Measurements from ENCODE around the gene CEACAM7.

The CEACAM7 gene

DNA sequence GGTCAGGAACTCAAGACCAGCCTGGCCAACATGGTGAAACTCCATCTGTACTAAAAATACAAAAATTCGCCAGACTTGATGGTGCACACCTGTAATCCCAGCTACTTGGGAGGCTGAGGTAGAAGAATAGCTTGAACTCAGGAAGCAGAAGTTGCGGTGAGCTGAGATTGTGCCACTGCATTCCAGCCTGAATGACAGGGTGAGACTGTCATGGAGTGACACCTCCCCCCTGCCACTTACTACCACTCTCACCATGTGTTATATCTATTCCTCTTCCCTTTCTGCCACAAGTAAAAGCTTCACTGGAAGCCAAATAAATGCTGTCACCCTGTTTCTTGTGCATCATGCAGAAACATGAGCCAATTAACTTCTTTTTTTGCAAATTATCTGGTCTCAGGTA, 50.6 kb downstream of the CEACAM7 start:
- no peak for TF ChIP-seq YY1 (IDR thresholded peaks at IDR 0.05; ENCODE audit: low read depth)
- TF ChIP-seq, protein P1, sequence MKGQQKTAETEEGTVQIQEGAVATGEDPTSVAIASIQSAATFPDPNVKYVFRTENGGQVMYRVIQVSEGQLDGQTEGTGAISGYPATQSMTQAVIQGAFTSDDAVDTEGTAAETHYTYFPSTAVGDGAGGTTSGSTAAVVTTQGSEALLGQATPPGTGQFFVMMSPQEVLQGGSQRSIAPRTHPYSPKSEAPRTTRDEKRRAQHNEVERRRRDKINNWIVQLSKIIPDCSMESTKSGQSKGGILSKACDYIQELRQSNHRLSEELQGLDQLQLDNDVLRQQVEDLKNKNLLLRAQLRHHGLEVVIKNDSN (IDR thresholded peaks at IDR 0.05): no peak
- no peak for TF ChIP-seq CREB1 (IDR thresholded peaks at IDR 0.05; ENCODE audit: low read depth)
- no peak for TF ChIP-seq TEAD4 (IDR thresholded peaks at IDR 0.05)
- TF ChIP-seq TAF1 (IDR thresholded peaks at IDR 0.05; ENCODE audit: low read depth): no peak
- no peak for TF ChIP-seq TCF12 (IDR thresholded peaks at IDR 0.05; ENCODE audit: low read depth)
- no peak for TF ChIP-seq ZBTB7A (IDR thresholded peaks at IDR 0.05; ENCODE audit: low read depth)
- TF ChIP-seq FOXM1 (IDR thresholded peaks at IDR 0.05; ENCODE audit: borderline replicate concordance, low read depth): no peak
- TF ChIP-seq NFIC (IDR thresholded peaks at IDR 0.05): no peak
- TF ChIP-seq, protein P2, sequence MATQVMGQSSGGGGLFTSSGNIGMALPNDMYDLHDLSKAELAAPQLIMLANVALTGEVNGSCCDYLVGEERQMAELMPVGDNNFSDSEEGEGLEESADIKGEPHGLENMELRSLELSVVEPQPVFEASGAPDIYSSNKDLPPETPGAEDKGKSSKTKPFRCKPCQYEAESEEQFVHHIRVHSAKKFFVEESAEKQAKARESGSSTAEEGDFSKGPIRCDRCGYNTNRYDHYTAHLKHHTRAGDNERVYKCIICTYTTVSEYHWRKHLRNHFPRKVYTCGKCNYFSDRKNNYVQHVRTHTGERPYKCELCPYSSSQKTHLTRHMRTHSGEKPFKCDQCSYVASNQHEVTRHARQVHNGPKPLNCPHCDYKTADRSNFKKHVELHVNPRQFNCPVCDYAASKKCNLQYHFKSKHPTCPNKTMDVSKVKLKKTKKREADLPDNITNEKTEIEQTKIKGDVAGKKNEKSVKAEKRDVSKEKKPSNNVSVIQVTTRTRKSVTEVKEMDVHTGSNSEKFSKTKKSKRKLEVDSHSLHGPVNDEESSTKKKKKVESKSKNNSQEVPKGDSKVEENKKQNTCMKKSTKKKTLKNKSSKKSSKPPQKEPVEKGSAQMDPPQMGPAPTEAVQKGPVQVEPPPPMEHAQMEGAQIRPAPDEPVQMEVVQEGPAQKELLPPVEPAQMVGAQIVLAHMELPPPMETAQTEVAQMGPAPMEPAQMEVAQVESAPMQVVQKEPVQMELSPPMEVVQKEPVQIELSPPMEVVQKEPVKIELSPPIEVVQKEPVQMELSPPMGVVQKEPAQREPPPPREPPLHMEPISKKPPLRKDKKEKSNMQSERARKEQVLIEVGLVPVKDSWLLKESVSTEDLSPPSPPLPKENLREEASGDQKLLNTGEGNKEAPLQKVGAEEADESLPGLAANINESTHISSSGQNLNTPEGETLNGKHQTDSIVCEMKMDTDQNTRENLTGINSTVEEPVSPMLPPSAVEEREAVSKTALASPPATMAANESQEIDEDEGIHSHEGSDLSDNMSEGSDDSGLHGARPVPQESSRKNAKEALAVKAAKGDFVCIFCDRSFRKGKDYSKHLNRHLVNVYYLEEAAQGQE (IDR thresholded peaks at IDR 0.05; ENCODE audit: low read depth): no peak
- TF ChIP-seq, protein P3, sequence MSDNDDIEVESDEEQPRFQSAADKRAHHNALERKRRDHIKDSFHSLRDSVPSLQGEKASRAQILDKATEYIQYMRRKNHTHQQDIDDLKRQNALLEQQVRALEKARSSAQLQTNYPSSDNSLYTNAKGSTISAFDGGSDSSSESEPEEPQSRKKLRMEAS (IDR thresholded peaks at IDR 0.05): no peak
- TF ChIP-seq CEBPB (IDR thresholded peaks at IDR 0.05): no peak
- no peak for TF ChIP-seq RAD21 (IDR thresholded peaks at IDR 0.05; ENCODE audit: low read depth)
- TF ChIP-seq EGR1 (IDR thresholded peaks at IDR 0.05): no peak
- TF ChIP-seq EP300 (IDR thresholded peaks at IDR 0.05; ENCODE audit: borderline replicate concordance): no peak

DNA sequence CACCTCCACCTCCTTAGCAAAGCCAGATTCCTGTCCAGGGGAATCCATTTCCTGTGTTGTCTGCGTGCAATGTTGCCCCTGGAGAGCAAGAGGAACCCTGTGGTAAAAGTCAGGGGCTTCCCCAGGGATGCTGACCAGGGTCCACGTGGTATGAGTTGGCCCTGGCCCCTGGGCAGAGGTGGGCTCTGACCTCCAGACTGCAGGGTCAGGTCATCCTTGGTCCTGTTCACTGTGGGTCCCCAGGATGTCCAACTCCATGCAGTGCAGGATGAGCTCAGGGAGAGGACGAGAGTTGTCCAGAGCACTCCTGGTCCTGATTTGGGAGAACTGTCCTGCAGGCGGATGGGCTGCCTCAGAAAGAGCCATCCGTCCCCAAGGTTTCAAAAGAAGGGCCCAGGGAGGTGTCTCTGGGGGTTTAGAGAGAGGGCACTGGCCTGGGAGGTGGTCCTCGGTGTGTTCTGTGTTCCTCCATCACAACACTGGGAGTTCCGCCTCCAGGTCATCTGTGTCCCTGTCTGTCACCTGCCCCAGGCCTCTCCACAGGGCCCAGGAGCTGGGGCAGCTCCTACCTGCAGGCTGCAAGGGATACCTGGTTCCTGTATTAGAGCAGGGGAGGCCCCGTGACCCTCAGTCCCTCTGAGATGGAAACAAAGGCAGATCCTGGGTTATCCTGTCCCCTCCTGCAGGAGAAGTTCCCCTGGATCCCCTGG, 59.9 kb downstream of the CEACAM7 start:
- TF ChIP-seq RAD21 (IDR thresholded peaks at IDR 0.05; ENCODE audit: low read depth) (no peak), FOXM1 (IDR thresholded peaks at IDR 0.05; ENCODE audit: borderline replicate concordance, low read depth) (no peak), NFIC (IDR thresholded peaks at IDR 0.05) (no peak), EP300 (IDR thresholded peaks at IDR 0.05; ENCODE audit: borderline replicate concordance) (no peak), CREB1 (IDR thresholded peaks at IDR 0.05; ENCODE audit: low read depth) (no peak), TAF1 (IDR thresholded peaks at IDR 0.05; ENCODE audit: low read depth) (no peak), TEAD4 (IDR thresholded peaks at IDR 0.05) (no peak), TCF12 (IDR thresholded peaks at IDR 0.05; ENCODE audit: low read depth) (no peak), EGR1 (IDR thresholded peaks at IDR 0.05) (no peak), ZBTB7A (IDR thresholded peaks at IDR 0.05; ENCODE audit: low read depth) (no peak), CEBPB (IDR thresholded peaks at IDR 0.05) (no peak), YY1 (IDR thresholded peaks at IDR 0.05; ENCODE audit: low read depth) (no peak)
- TF ChIP-seq, protein P1 (IDR thresholded peaks at IDR 0.05): no peak
- TF ChIP-seq, protein P3 (IDR thresholded peaks at IDR 0.05): no peak
- TF ChIP-seq, protein P2 (IDR thresholded peaks at IDR 0.05; ENCODE audit: low read depth): no peak

DNA sequence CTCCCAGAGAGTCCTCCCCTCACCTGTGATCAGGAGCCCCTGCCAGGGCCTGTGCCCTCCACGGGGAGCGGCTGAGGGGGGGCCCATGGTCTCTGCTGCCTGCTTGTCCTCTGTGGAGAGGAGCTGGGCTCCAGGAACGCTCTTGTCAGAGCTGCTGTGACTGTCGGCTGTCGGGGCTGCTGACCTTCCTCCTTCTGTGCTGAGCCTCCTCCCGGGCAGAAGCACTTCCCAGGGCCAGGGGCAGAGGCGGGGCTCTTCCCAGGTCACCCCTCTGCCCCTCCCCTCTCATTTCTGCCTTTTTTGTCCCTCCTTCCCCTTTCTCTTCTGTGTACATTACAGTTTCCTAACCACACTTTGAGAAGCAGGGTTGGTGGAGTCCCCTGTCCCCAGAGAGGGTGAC, 61.2 kb downstream of the CEACAM7 start, which contains the start of gene CEACAM4:
TSS of gene CEACAM4 (minus strand) at position 198 of the 400 bp plus-strand sequence. CDS start at position 87, 111 bp downstream.
- TF ChIP-seq TCF12 (IDR thresholded peaks at IDR 0.05; ENCODE audit: low read depth): no peak
- no peak for TF ChIP-seq NFIC (IDR thresholded peaks at IDR 0.05)
- TF ChIP-seq EP300 (IDR thresholded peaks at IDR 0.05; ENCODE audit: borderline replicate concordance): no peak
- TF ChIP-seq, protein P2 (IDR thresholded peaks at IDR 0.05; ENCODE audit: low read depth): no peak
- TF ChIP-seq, protein P1 (IDR thresholded peaks at IDR 0.05): no peak
- TF ChIP-seq ZBTB7A (IDR thresholded peaks at IDR 0.05; ENCODE audit: low read depth): no peak
- no peak for TF ChIP-seq TEAD4 (IDR thresholded peaks at IDR 0.05)
- TF ChIP-seq CEBPB (IDR thresholded peaks at IDR 0.05): no peak
- TF ChIP-seq, protein P3 (IDR thresholded peaks at IDR 0.05): no peak
- no peak for TF ChIP-seq YY1 (IDR thresholded peaks at IDR 0.05; ENCODE audit: low read depth)
